Fibroblast of skin of right biceps (primary cell): ENCODE measurements around the gene NPHP3.
"Not testable (repeated sequence)": the region's sequence is repeated elsewhere in the genome, so short reads cannot be mapped to it uniquely, and the experiment has no call there.

ENCODE experiments used
- DNase-seq: peaks from one replicate; pipeline ENCODE4 v3.0.0-alpha.2; 2013

NPHP3 gene

GRCh38 chr3:132722165-132723023 is at the start of gene NPHP3:
Gene NPHP3, minus strand, starts transcription at chr3:132722409. Its CDS starts 54 bp downstream, at chr3:132722355.
- peak; percentile 96 for DNase-seq

- no peak for DNase-seq
These were observed 36.5 kb upstream of the NPHP3 start for GRCh38 chr3:132758740-132759139.

GRCh38 chr3:132756108-132756650 is 34.0 kb upstream of the NPHP3 start:
- DNase-seq, result no peak

GRCh38 chr3:132753946-132754345 is 31.7 kb upstream of the NPHP3 start:
- DNase-seq, result no peak

- DNase-seq, result peak; percentile 43
These were observed 27.6 kb upstream of the NPHP3 start for GRCh38 chr3:132749786-132750185.

- DNase-seq, result not testable (repeated sequence)
These were observed 24.5 kb upstream of the NPHP3 start for GRCh38 chr3:132746720-132747119.

GRCh38 chr3:132738314-132738713 is 16.1 kb upstream of the NPHP3 start:
- DNase-seq, result no peak

- no peak for DNase-seq
These were observed 13.4 kb upstream of the NPHP3 start for GRCh38 chr3:132735589-132735988.

GRCh38 chr3:132730891-132731580 is 8.8 kb upstream of the NPHP3 start:
- DNase-seq, result peak; percentile 52

GRCh38 chr3:132726341-132726823 is 4.2 kb upstream of the NPHP3 start:
- DNase-seq, result peak; percentile 36

GRCh38 chr3:132723024-132723950 is 1.1 kb upstream of the NPHP3 start:
- DNase-seq, result peak; percentile 18

GRCh38 chr3:132721479-132722164 is 587 bp downstream of the NPHP3 start:
- DNase-seq, result peak; percentile 62

- DNase-seq, result no peak
These were observed 2.0 kb downstream of the NPHP3 start for GRCh38 chr3:132720228-132720627.

- no peak for DNase-seq
These were observed 5.8 kb downstream of the NPHP3 start for GRCh38 chr3:132716372-132716771.

- no peak for DNase-seq
These were observed 8.1 kb downstream of the NPHP3 start for GRCh38 chr3:132713977-132714727.

GRCh38 chr3:132710311-132710710 is 11.9 kb downstream of the NPHP3 start:
- DNase-seq, result no peak

- DNase-seq, result peak; percentile 7
These were observed 12.4 kb downstream of the NPHP3 start for GRCh38 chr3:132709761-132710160.

- DNase-seq, result no peak
These were observed 18.5 kb downstream of the NPHP3 start for GRCh38 chr3:132703733-132704132.

GRCh38 chr3:132695422-132695821 is 26.8 kb downstream of the NPHP3 start:
- no peak for DNase-seq

GRCh38 chr3:132694991-132695390 is 27.2 kb downstream of the NPHP3 start:
- DNase-seq, result no peak

- no peak for DNase-seq
These were observed 32.2 kb downstream of the NPHP3 start for GRCh38 chr3:132690040-132690439.
